ACC112 (cell line): ENCODE results near the gene PIK3R4.

ENCODE experiments used
- H2AFZ ChIP-seq: fragments of 200-600 bp; sonication (generic); one replicate; pipeline ENCODE4 v1.6.0; 2017; ENCODE audit warnings: antibody characterized with exemption, low read length; ENCODE audit not compliant: unreplicated experiment
- H3K27ac ChIP-seq: fragments of 200-600 bp; sonication (generic); 2 replicates; pipeline ENCODE4 v1.5.1; 2014; ENCODE audit warnings: low read depth, mild to moderate bottlenecking, antibody characterized with exemption, low read length, moderate library complexity
- H3K27me3 ChIP-seq: fragments of 200-600 bp; sonication (generic); 2 replicates; pipeline ENCODE4 v1.6.1; 2014; ENCODE audit warnings: mild to moderate bottlenecking, antibody characterized with exemption, low read length, moderate library complexity, mixed read lengths; ENCODE audit not compliant: insufficient read depth
- H3K36me3 ChIP-seq: fragments of 200-600 bp; sonication (generic); 2 replicates; pipeline ENCODE4 v1.6.1; 2016; ENCODE audit warnings: mild to moderate bottlenecking, antibody characterized with exemption, low read length, moderate library complexity, mixed read lengths; ENCODE audit not compliant: insufficient read depth
- H3K4me1 ChIP-seq: fragments of 200-600 bp; sonication (generic); one replicate; pipeline ENCODE4 v1.6.1; 2016; ENCODE audit warnings: low read length, mixed read lengths; ENCODE audit not compliant: insufficient read depth, unreplicated experiment, control insufficient read depth
- H3K4me3 ChIP-seq: fragments of 200-600 bp; sonication (generic); 2 replicates; pipeline ENCODE4 v1.5.1; 2014; ENCODE audit warnings: mild to moderate bottlenecking, low read depth, low read length
- H3K79me2 ChIP-seq: fragments of 200-600 bp; sonication (generic); one replicate; pipeline ENCODE4 v1.6.0; 2016; ENCODE audit warnings: low read length; ENCODE audit not compliant: control insufficient read depth, unreplicated experiment, insufficient read depth

PIK3R4 gene

DNA sequence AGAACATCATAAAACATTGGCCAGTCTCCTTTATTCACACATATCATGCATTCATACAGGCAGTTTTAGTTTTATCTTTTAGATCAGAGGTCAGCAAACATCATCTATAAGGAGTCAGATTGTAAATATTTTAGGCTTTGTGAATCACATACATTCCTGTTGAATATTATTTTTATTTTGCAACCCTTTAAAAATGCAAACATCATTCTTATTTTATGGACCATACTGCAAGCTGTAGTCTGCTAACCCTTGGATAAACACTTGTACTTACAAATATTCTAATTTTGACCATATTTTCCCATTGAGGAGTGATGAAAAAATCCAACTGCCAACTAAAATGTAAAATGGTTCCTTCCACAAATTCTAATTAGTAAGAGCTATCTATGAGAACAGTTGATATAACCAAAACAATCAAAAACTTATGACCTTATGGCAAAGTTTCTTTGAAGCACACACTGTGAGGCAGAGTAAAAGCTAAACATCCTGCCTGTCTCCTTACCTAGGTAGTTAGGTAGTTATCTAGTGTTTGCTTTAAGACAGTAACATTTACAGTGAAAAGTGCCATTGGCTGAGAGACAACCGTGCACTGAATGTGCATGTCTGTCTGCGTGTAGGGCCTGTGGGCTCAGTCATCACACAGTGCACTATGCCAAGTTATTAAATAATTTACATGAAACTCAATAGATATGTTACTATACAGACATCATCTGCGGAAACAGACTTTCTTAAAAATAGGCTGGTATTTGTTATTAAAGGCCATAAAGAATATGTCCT lies 57.7 kb downstream of the PIK3R4 start:
- peaks cover 9% of the 10 kb centered on the region for H3K36me3 ChIP-seq
- no peak overlapping the region for H2AFZ ChIP-seq
- no peaks in the 10 kb centered on the region for H3K27me3 ChIP-seq
- H3K27ac ChIP-seq: no peak overlapping the region
- H3K79me2 ChIP-seq: no peaks in the 10 kb centered on the region
- no peak overlapping the region for H3K4me3 ChIP-seq
- H3K4me1 ChIP-seq: peaks cover 9% of the 10 kb centered on the region

DNA sequence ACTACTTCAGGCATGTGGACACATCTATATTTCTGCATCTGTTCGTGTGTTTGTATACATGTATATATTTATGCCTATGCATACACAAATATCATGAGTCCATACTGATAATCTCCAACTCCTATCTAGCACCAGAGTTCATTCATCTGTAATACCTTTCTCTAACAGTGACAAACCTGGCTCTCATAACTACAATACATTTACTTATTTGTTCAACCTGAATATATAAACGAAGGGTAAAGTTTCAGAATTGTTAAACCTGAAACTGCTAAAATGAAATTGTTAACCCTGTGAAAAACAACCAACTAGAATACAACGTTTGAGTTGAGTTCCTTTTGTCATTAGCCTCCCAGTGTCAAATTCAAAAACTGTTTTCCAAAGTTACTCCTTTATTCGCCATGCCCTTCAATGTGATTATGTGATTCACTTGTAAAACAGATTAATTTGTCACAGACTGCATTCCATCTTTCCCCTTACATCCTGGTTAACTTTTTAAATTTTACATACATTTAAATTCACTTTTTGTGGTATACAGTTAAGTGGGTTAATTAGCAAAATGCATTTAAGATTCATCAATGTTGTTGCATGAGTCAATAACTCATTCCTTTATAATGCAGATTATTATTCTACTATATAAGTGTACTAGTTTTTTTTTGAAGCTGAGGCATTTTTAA lies 58.5 kb downstream of the PIK3R4 start:
- peaks cover 16% of the 10 kb centered on the region for H3K36me3 ChIP-seq

DNA sequence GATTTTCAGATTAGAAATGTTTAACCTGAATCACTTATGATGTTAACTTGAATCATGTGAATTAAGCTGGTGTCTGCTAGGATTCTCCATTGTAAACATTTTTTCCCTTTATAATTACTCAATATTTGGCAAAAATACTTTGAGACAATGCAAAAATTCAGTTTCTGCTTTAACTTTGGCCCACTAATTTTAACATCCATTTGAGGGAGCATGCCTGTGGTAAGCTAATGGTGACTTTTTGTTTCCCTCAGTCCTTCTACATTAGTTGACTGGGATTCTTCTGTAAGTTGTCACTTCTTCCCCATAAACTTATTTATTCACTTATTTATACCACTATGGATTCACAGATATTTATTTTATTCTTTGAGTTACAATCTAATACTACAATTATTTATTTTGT lies 59.3 kb downstream of the PIK3R4 start:
- Histone ChIP-seq H3K27ac (no peak overlapping the region), H3K36me3 (peaks cover 24% of the 10 kb centered on the region), H3K4me3 (no peak overlapping the region), H2AFZ (no peak overlapping the region), H3K27me3 (no peaks in the 10 kb centered on the region), H3K4me1 (no peaks in the 10 kb centered on the region), H3K79me2 (no peaks in the 10 kb centered on the region)

More for the DNA sequence above, 58.5 kb downstream of the PIK3R4 start:
- Histone ChIP-seq H3K4me1 (peaks cover 8% of the 10 kb centered on the region), H2AFZ (no peak overlapping the region), H3K79me2 (no peaks in the 10 kb centered on the region), H3K27ac (no peak overlapping the region), H3K4me3 (no peak overlapping the region), H3K27me3 (no peaks in the 10 kb centered on the region)

DNA sequence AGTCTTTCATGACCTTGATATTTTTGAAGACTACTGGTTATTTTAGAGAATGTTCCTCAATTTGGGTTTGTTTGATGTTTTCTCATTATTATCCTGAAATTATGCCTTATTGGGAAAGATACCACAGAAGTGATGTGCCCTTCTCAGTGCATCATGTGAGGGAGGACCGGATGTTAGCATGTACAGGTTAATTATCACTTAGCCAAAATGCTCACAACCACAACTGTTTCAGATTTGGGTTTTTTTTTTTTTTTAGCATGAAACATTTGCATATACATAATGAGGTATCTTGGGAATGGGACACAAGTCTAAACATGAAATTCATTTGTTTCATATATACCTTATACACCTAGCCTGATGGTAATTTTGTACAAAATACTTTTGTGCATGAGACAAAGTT lies 59.8 kb downstream of the PIK3R4 start:
- H3K27ac ChIP-seq: no peak overlapping the region
- no peak overlapping the region for H2AFZ ChIP-seq
- no peaks in the 10 kb centered on the region for H3K4me1 ChIP-seq
- no peaks in the 10 kb centered on the region for H3K79me2 ChIP-seq
- H3K27me3 ChIP-seq: no peaks in the 10 kb centered on the region
- peaks cover 27% of the 10 kb centered on the region for H3K36me3 ChIP-seq
- H3K4me3 ChIP-seq: no peak overlapping the region

DNA sequence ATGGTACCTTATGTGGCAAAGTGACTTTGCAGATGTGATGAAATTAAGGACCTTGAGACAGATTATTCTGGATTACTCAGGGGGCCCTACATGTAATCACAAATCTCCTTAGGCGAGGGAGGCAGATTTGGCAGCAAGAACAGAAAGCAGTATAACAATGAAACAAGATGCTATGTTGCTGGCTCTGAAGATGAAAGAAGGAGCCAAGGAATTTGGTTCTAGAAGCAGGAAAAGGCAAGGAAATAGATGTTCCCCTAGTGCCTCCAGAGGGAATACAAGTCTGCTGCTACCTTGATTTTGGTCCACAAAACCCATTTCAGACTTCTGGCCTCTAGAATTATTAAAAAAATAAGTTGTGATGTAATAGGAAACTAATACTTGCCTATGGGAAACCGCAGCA lies 64.5 kb downstream of the PIK3R4 start:
- Histone ChIP-seq H3K36me3 (peaks cover 42% of the 10 kb centered on the region), H3K4me3 (no peak overlapping the region), H2AFZ (no peak overlapping the region), H3K27me3 (no peaks in the 10 kb centered on the region), H3K27ac (no peak overlapping the region), H3K79me2 (no peaks in the 10 kb centered on the region), H3K4me1 (no peaks in the 10 kb centered on the region)

DNA sequence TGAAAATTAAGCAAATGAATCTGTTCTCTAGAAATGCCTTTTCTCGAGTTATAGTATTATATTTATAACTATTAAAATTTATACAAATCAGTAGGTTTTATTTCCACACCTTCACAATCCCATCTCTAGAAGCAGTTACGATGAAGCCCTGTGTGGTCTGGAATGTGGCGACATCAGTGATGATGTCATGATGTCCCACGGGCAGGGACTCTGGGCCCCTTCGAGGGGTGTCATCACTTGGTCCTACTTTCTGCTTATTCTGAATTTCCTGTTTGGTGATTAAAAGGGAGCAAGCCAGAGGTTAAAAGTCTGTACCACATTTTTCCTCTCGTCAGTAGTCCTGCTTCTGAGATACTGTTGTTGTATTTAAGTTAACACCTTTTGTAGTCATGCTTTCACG lies 67.4 kb downstream of the PIK3R4 start:
- H3K36me3 ChIP-seq: peaks cover 42% of the 10 kb centered on the region
- H3K27ac ChIP-seq: no peak overlapping the region
- no peaks in the 10 kb centered on the region for H3K79me2 ChIP-seq
- no peak overlapping the region for H2AFZ ChIP-seq
- no peaks in the 10 kb centered on the region for H3K27me3 ChIP-seq
- no peaks in the 10 kb centered on the region for H3K4me1 ChIP-seq
- no peak overlapping the region for H3K4me3 ChIP-seq

DNA sequence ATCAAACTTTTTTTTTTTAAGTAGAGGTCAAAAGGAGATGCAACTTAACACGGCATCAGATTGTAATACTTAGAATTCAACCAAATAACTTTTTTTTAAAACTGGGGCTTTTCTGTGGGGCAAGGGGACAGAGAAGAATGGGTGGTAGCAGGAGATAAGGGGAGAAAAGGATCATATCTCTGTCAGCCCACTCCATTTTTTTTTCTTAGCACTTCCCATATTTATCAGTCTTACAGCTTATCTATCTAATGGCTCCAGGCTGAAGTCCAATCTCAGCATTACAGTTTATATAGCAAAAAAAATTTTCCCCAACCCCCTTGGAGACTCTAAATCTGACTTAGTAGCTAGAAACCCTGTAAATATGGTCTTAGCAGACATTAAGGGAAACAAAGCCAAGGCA lies 69.3 kb downstream of the PIK3R4 start:
- no peak overlapping the region for H2AFZ ChIP-seq
- no peaks in the 10 kb centered on the region for H3K4me1 ChIP-seq
- H3K79me2 ChIP-seq: no peaks in the 10 kb centered on the region
- peaks cover 24% of the 10 kb centered on the region for H3K36me3 ChIP-seq
- H3K27me3 ChIP-seq: no peaks in the 10 kb centered on the region
- H3K4me3 ChIP-seq: no peak overlapping the region
- no peak overlapping the region for H3K27ac ChIP-seq

DNA sequence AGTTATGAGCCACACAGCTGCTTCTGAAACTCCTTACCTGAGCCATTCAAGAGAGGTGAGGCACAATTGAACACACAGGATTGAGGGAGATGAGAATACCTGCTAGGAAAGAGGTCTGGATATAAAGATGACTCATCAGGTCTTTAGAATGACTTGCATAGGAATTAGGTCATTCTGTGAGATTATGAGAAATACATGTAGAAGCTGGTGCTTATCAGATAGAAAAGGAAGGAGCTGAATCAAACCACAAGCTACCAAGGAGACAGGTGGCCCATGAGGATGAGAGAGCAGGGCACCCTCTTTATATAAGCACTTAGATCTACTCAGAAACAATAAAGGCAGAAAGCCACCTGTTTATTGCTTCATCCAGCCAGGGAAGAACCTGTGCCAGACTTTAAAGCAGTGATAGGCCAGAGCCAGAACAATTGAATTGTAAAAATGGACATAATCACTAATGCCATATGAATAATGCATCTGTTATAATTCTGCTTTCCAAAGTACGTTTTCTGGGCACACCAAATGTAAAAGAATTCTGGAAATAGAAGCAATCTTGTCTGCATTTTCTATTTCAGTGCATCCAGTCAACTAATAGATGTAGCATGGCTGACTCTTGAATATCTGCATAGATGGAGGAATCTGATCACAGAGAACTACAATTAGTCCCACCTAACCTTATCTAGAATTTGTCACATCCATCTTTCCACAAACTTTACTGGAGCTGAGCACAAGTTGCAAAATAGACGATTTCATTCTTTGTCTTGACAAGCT lies 74.9 kb downstream of the PIK3R4 start:
- H3K4me1 ChIP-seq: no peaks in the 10 kb centered on the region

DNA sequence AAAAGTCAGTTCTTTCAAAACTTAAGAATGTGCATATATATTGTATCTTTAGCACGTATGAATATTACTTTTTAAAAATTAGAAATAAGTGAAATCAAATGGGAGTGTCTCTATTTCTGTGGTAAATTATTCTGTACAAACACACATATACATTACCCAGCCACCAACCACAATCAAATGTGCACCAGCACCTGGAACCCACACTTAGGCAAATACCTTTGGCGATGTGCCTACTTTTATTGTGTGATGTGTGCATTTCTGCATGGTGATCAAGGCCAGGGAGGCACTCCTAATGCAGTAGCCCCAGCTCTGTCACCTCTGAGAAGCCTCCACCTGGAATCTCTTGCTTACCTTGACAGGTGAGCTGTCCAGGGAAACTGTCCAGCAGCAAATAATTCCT lies 76.9 kb downstream of the PIK3R4 start:
- Histone ChIP-seq H3K4me1 (no peaks in the 10 kb centered on the region), H3K79me2 (no peaks in the 10 kb centered on the region), H3K4me3 (no peak overlapping the region), H3K36me3 (peaks cover 3% of the 10 kb centered on the region; the same call in 1 of the 2 replicates), H2AFZ (no peak overlapping the region), H3K27me3 (no peaks in the 10 kb centered on the region), H3K27ac (no peak overlapping the region)

More for the DNA sequence above, 74.9 kb downstream of the PIK3R4 start:
- Histone ChIP-seq H3K79me2 (no peaks in the 10 kb centered on the region), H3K36me3 (peaks cover 6% of the 10 kb centered on the region; the same call in 1 of the 2 replicates), H2AFZ (no peak overlapping the region), H3K4me3 (no peak overlapping the region), H3K27me3 (no peaks in the 10 kb centered on the region), H3K27ac (no peak overlapping the region)

DNA sequence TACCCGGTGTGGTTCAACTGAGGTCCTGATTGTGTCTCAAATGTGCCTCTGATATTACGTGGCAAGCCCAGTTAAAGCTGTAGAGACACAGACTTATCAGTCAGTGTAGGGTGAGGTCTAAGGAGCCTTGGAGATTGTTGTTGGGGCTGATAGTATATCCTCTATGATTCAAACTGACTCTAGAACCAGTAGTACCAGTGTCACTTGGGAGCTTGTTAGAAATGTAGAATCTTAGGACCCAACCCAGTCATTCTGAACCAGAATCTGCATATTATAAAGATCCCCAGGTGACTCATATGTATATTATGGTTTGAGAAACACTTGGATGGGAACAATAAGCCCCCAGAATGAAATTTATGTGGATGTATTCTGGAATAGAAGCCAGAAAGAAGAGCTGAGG lies 83.5 kb downstream of the PIK3R4 start:
- H3K36me3 ChIP-seq: no peaks in the 10 kb centered on the region
- H3K27ac ChIP-seq: no peak overlapping the region
- no peaks in the 10 kb centered on the region for H3K79me2 ChIP-seq
- H2AFZ ChIP-seq: no peak overlapping the region
- H3K4me3 ChIP-seq: no peak overlapping the region
- H3K27me3 ChIP-seq: no peaks in the 10 kb centered on the region
- peaks cover 8% of the 10 kb centered on the region for H3K4me1 ChIP-seq
